Fibroblast of skin of scalp (primary cell): ENCODE results near the gene REEP1.
"Not testable (repeated sequence)": the region's sequence is repeated elsewhere in the genome, so short reads cannot be mapped to it uniquely, and the experiment has no call there.

Experiments
- DNase-seq: peaks from one replicate; pipeline ENCODE4 v3.0.0-alpha.2; 2013

Gene REEP1

DNA sequence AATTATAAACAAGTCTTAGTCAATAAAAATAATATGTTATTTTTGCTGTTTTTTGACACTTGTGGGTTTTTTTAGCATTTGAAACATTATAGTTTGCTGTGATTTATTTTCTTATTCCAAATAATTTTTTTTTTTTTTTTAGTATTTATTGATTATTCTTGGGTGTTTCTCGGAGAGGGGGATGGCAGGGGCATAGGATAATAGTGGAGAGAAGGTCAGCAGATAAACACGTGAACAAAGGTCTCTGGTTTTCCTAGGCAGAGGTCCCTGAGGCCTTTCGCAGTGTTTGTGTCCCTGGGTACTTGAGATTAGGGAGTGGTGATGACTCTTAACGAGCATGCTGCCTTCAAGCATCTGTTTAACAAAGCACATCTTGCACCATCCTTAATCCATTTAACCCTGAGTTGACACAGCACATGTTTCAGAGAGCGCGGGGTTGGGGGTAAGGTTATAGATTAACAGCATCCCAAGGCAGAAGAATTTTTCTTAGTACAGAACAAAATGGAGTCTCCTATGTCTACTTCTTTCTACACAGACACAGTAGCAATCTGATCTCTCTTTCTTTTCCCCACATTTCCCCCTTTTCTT lies 8.5 kb upstream of the REEP1 start:
- DNase-seq, result not testable (repeated sequence)

DNA sequence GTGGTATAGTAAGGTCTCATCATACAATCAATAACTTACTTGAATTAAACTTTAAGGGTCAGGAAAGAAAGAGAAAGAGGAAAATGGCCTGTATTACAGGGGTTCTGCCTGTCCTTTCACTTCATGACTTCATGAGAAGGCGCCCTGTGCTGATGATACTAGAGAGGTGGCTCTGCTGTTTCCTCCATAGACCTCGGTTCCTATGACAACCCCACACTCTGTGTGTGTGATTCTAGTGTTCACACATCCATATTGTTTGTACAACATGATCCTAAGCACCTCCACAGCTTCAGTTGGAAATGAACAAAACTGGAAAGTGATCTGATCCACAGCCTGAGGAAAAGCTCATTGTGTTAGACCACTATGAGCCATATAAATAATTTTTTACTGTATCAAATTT lies 7.0 kb upstream of the REEP1 start:
- DNase-seq, result no peak

DNA sequence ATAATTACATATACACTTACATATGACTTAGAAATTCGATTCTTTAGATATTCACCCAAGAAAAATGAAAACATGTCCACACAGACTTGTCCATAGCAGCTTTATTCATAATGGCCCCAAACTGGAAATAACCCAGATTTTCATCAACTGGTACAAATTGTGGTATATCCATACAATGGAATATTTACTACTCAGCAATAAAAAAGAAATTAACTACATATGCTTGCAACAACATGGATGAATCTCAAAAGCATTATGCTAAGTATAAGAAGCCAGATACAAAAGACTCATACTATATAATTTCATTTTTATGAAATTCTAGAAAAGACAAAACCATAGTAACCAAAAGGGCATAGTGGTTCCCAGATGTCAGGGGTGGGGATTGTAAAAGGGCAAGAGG lies 5.1 kb upstream of the REEP1 start:
- no peak for DNase-seq

GRCh38 chr2:86341470-86341869 lies 4.0 kb upstream of the REEP1 start:
- no peak for DNase-seq

- no peak for DNase-seq
Observed at GRCh38 chr2:86338778-86339295, 1.4 kb upstream of the REEP1 start.

- no peak for DNase-seq
Observed at GRCh38 chr2:86336675-86337243, 667 bp downstream of the REEP1 start.

GRCh38 chr2:86335865-86336674 lies 1.4 kb downstream of the REEP1 start:
- DNase-seq, result no peak

- no peak for DNase-seq
Observed at GRCh38 chr2:86333378-86333777, 4.0 kb downstream of the REEP1 start.

- DNase-seq, result no peak
Observed at GRCh38 chr2:86332654-86333053, 4.8 kb downstream of the REEP1 start.

DNA sequence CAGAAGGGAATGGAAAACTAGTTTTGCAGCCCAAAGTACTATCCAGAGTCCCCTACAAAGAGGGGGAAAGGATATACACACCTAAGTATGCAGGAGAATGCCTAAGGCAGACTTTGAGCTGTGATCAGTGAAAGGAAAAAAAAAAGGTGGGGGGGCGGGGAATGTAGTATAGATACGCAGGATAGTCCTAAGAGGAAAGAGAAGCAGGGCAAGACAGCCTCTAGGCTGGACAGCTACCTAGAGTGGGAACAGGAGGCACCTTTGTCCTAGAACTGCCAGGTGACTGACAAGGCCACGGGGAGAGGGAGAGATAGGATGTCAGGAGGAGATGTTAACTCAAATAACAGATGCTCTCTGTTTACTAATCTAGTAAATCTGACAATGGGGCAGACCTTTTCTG lies 6.0 kb downstream of the REEP1 start:
- no peak for DNase-seq

GRCh38 chr2:86330001-86330400 lies 7.4 kb downstream of the REEP1 start:
- DNase-seq, result no peak

GRCh38 chr2:86323273-86324021 lies 14.0 kb downstream of the REEP1 start:
- DNase-seq, result no peak

GRCh38 chr2:86319700-86320580 lies 17.5 kb downstream of the REEP1 start:
- DNase-seq, result no peak

DNA sequence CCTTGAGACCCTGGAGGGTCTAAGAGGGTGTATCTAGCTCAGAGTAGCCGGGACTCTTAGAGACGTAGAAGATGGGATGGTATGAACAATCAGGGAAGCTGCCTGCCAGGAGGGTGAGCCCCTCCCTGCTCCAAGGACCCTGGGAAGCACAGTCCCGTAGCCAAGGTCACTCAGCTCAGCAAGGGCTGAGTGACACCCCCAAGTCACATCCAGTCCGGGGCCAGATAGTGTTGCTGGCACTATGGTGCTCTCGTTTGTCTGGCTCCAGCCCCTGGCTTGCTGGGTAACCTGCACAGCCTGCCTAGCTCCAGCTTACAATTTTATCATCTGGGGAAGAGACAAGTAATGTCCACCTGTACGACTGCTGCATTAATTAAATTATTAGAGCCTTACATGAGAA lies 22.3 kb downstream of the REEP1 start:
- no peak for DNase-seq

- no peak for DNase-seq
Observed at GRCh38 chr2:86314125-86314524, 23.3 kb downstream of the REEP1 start.

GRCh38 chr2:86313341-86313740 lies 24.1 kb downstream of the REEP1 start:
- no peak for DNase-seq

- no peak for DNase-seq
Observed at GRCh38 chr2:86311879-86312278, 25.5 kb downstream of the REEP1 start.

DNA sequence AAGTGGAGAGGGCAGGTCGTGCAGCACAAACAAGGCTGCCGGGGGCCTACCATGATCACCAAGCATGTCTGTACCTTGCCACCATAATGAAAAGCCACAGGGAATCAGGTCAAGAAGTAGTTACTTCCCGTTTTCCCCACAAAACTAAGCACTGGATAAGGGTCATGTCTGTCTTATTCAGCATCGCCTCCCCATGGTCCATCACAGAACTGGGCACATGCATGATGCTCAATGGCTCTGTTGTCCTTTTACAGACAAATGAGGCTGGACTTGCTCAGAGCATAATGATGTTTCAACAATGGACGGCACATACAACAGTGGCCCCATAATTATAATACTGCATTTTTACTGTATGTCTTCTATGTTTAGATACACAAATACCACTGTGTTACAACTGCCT lies 27.5 kb downstream of the REEP1 start:
- no peak for DNase-seq

- no peak for DNase-seq
Observed at GRCh38 chr2:86308984-86309695, 28.3 kb downstream of the REEP1 start.

GRCh38 chr2:86308356-86308755 lies 29.1 kb downstream of the REEP1 start:
- DNase-seq, result no peak

- DNase-seq, result no peak
Observed at GRCh38 chr2:86307431-86307830, 30.0 kb downstream of the REEP1 start.

DNA sequence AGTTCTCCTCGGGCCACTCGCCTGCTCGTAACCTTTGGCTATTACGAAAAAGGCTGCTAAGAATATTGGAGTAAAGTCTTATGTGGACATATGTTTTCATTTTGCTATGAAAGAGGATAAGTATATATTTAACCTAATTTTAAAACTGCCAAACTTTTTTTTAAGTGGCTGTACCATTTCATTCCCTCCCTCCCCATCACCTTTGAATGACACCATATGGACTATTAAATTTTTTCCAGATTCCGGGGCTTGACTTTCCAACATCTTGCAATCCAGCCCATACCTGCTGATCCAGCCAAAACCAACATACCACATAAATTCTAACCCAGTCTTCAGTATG lies 31.5 kb downstream of the REEP1 start:
- no peak for DNase-seq
